Measurements from ENCODE around the gene RDM1. TPM values are rescaled to one million over a fixed set of nuclear protein-coding genes. Genes with fewer than 3 reads are reported as not detected.

Gene RDM1
- total and polyA plus RNA-seq, 2 experiments from 2014 or later, result 3.9 to 8.8 TPM

DNA sequence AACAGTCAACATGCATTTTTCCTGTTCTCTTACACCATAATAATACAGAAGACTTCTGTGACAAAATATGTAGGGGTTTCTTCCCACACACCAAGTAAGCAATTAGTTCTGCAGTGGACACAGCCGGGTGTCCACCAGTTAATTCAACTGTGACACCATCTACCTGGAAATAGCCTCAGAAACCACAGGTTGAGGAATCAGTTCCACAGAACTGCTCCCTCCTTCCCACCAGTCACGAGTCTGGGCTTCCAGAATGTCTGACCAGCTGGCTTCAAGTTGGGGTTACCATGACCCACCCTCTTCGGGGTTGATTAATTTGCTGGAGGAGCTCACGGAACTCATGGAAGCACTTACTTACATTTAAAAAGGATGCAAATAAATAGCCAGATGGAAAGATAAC lies 36.8 kb downstream of the RDM1 start:
- Mint-ChIP-seq H3K36me3 (ENCODE audit: low read depth) (no peaks in the 10 kb centered on the region), H3K27ac (no peak overlapping the region), H3K4me3 (no peak overlapping the region), H3K27me3 (ENCODE audit: insufficient read depth, low read depth, poor library complexity) (peaks cover 3% of the 10 kb centered on the region), H3K9me3 (no peaks in the 10 kb centered on the region), H3K4me1 (peaks cover 18% of the 10 kb centered on the region)
- no peaks in the 10 kb centered on the region for H4K20me1 ChIP-seq (replicated peaks; ENCODE audit: insufficient read depth)
- H3K4me1 ChIP-seq (ENCODE audit: insufficient read depth), result no peaks in the 10 kb centered on the region; the same call in 1 of the 2 replicates
- ATAC-seq, result no peak
- no peak overlapping the region for H3K4me2 ChIP-seq
- no peaks in the 10 kb centered on the region for H3K9me2 ChIP-seq (ENCODE audit: insufficient read depth)
- H3K36me3 ChIP-seq (ENCODE audit: insufficient read depth), result no peaks in the 10 kb centered on the region
- H3K27ac ChIP-seq (ENCODE audit: low read depth), result no peak overlapping the region
- no peak overlapping the region for H2AFZ ChIP-seq
- no peak for DNase-seq (ENCODE audit: low spot score)
- no peaks in the 10 kb centered on the region for H3K79me2 ChIP-seq (replicated peaks; ENCODE audit: insufficient read depth)
- H3F3A ChIP-seq (replicated peaks; ENCODE audit: low read depth), result no peaks in the 10 kb centered on the region
- no peaks in the 10 kb centered on the region for H3K27me3 ChIP-seq (ENCODE audit: insufficient read depth)
- H3K4me3 ChIP-seq, result no peak overlapping the region
- TF ChIP-seq STAT1 (IDR thresholded peaks at IDR 0.05; ENCODE audit: unreplicated experiment) (no peak), POLR2AphosphoS5 (IDR thresholded peaks at IDR 0.05; ENCODE audit: low read depth) (no peak), EZH2 (IDR thresholded peaks at IDR 0.05; ENCODE audit: low read depth, unreplicated experiment) (no peak), CREB1 (CRISPR knock-in tag; IDR thresholded peaks at IDR 0.05; ENCODE audit: low read depth) (no peak), ZNF114 (CRISPR knock-in tag; IDR thresholded peaks at IDR 0.05) (no peak), EZH2phosphoT487 (IDR thresholded peaks at IDR 0.05; ENCODE audit: unreplicated experiment) (no peak), JUNB (IDR thresholded peaks at IDR 0.05; ENCODE audit: unreplicated experiment) (no peak)
- TF ChIP-seq, protein P1, sequence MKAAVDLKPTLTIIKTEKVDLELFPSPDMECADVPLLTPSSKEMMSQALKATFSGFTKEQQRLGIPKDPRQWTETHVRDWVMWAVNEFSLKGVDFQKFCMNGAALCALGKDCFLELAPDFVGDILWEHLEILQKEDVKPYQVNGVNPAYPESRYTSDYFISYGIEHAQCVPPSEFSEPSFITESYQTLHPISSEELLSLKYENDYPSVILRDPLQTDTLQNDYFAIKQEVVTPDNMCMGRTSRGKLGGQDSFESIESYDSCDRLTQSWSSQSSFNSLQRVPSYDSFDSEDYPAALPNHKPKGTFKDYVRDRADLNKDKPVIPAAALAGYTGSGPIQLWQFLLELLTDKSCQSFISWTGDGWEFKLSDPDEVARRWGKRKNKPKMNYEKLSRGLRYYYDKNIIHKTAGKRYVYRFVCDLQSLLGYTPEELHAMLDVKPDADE (IDR thresholded peaks at IDR 0.05), result no peak
- TF ChIP-seq, protein P2, sequence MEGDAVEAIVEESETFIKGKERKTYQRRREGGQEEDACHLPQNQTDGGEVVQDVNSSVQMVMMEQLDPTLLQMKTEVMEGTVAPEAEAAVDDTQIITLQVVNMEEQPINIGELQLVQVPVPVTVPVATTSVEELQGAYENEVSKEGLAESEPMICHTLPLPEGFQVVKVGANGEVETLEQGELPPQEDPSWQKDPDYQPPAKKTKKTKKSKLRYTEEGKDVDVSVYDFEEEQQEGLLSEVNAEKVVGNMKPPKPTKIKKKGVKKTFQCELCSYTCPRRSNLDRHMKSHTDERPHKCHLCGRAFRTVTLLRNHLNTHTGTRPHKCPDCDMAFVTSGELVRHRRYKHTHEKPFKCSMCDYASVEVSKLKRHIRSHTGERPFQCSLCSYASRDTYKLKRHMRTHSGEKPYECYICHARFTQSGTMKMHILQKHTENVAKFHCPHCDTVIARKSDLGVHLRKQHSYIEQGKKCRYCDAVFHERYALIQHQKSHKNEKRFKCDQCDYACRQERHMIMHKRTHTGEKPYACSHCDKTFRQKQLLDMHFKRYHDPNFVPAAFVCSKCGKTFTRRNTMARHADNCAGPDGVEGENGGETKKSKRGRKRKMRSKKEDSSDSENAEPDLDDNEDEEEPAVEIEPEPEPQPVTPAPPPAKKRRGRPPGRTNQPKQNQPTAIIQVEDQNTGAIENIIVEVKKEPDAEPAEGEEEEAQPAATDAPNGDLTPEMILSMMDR (conservative IDR thresholded peaks at IDR 0.05; ENCODE audit: low read depth in 2 of 2), result no peak
- TF ChIP-seq, protein P3, sequence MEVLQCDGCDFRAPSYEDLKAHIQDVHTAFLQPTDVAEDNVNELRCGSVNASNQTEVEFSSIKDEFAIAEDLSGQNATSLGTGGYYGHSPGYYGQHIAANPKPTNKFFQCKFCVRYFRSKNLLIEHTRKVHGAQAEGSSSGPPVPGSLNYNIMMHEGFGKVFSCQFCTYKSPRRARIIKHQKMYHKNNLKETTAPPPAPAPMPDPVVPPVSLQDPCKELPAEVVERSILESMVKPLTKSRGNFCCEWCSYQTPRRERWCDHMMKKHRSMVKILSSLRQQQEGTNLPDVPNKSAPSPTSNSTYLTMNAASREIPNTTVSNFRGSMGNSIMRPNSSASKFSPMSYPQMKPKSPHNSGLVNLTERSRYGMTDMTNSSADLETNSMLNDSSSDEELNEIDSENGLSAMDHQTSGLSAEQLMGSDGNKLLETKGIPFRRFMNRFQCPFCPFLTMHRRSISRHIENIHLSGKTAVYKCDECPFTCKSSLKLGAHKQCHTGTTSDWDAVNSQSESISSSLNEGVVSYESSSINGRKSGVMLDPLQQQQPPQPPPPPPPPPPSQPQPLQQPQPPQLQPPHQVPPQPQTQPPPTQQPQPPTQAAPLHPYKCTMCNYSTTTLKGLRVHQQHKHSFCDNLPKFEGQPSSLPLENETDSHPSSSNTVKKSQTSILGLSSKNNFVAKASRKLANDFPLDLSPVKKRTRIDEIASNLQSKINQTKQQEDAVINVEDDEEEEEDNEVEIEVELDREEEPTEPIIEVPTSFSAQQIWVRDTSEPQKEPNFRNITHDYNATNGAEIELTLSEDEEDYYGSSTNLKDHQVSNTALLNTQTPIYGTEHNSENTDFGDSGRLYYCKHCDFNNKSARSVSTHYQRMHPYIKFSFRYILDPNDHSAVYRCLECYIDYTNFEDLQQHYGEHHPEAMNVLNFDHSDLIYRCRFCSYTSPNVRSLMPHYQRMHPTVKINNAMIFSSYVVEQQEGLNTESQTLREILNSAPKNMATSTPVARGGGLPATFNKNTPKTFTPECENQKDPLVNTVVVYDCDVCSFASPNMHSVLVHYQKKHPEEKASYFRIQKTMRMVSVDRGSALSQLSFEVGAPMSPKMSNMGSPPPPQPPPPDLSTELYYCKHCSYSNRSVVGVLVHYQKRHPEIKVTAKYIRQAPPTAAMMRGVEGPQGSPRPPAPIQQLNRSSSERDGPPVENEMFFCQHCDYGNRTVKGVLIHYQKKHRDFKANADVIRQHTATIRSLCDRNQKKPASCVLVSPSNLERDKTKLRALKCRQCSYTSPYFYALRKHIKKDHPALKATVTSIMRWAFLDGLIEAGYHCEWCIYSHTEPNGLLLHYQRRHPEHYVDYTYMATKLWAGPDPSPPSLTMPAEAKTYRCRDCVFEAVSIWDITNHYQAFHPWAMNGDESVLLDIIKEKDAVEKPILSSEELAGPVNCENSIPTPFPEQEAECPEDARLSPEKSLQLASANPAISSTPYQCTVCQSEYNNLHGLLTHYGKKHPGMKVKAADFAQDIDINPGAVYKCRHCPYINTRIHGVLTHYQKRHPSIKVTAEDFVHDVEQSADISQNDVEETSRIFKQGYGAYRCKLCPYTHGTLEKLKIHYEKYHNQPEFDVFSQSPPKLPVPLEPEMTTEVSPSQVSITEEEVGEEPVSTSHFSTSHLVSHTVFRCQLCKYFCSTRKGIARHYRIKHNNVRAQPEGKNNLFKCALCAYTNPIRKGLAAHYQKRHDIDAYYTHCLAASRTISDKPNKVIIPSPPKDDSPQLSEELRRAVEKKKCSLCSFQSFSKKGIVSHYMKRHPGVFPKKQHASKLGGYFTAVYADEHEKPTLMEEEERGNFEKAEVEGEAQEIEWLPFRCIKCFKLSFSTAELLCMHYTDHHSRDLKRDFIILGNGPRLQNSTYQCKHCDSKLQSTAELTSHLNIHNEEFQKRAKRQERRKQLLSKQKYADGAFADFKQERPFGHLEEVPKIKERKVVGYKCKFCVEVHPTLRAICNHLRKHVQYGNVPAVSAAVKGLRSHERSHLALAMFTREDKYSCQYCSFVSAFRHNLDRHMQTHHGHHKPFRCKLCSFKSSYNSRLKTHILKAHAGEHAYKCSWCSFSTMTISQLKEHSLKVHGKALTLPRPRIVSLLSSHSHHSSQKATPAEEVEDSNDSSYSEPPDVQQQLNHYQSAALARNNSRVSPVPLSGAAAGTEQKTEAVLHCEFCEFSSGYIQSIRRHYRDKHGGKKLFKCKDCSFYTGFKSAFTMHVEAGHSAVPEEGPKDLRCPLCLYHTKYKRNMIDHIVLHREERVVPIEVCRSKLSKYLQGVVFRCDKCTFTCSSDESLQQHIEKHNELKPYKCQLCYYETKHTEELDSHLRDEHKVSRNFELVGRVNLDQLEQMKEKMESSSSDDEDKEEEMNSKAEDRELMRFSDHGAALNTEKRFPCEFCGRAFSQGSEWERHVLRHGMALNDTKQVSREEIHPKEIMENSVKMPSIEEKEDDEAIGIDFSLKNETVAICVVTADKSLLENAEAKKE (CRISPR knock-in tag; IDR thresholded peaks at IDR 0.05), result no peak
